NB4 (cell line): ENCODE results near the gene KCNH4.
"Not testable (repeated sequence)": the region's sequence is repeated elsewhere in the genome, so short reads cannot be mapped to it uniquely, and the experiment has no call there.

ENCODE experiments used
- POLR2A ChIP-seq: IDR thresholded peaks from 2 replicates; pipeline ENCODE4 v1.6.1; 2011; ENCODE audit warnings: mild to moderate bottlenecking; ENCODE audit not compliant: insufficient read length; ENCODE audit errors: extremely low read depth
- TF ChIP-seq, protein P1 (sequence below): IDR thresholded peaks from one replicate; pipeline ENCODE4 v1.5.1; 2012; ENCODE audit warnings: low read depth, low read length

DNA sequence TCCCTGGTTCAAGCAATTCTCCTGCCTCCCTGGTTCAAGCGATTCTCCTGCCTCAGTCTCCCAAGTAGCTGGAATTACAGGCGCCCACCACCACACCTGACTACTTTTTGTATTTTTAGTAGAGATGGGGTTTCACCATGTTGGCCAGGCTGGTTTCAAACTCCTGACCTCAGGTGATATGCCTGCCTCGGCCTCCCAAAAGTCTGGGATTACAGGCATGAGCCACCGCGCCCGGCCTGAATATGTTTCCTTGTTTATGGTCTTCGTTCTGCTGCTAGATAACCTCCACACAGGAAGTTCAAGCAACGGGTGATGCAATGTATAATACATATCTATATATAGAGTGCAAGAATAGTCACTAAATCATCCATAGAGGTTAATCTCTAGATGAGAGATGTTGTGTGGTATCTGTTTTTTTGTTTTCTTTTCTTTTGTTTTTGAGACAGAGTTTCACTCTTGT is 25.2 kb upstream of the KCNH4 start:
- TF ChIP-seq, protein P1, sequence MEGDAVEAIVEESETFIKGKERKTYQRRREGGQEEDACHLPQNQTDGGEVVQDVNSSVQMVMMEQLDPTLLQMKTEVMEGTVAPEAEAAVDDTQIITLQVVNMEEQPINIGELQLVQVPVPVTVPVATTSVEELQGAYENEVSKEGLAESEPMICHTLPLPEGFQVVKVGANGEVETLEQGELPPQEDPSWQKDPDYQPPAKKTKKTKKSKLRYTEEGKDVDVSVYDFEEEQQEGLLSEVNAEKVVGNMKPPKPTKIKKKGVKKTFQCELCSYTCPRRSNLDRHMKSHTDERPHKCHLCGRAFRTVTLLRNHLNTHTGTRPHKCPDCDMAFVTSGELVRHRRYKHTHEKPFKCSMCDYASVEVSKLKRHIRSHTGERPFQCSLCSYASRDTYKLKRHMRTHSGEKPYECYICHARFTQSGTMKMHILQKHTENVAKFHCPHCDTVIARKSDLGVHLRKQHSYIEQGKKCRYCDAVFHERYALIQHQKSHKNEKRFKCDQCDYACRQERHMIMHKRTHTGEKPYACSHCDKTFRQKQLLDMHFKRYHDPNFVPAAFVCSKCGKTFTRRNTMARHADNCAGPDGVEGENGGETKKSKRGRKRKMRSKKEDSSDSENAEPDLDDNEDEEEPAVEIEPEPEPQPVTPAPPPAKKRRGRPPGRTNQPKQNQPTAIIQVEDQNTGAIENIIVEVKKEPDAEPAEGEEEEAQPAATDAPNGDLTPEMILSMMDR = not testable (repeated sequence)
- not testable (repeated sequence) for TF ChIP-seq POLR2A
